ENCODE results near the gene KCNQ1. TPM values are rescaled to one million over a fixed set of nuclear protein-coding genes. Genes with fewer than 3 reads are reported as not detected.

Gene KCNQ1
- total and polyA plus RNA-seq, 2 of the 13 experiments (the other 11 are each of a cell fraction or from before 2014, with no cell fraction given): 0.02 to 0.08 TPM

DNA sequence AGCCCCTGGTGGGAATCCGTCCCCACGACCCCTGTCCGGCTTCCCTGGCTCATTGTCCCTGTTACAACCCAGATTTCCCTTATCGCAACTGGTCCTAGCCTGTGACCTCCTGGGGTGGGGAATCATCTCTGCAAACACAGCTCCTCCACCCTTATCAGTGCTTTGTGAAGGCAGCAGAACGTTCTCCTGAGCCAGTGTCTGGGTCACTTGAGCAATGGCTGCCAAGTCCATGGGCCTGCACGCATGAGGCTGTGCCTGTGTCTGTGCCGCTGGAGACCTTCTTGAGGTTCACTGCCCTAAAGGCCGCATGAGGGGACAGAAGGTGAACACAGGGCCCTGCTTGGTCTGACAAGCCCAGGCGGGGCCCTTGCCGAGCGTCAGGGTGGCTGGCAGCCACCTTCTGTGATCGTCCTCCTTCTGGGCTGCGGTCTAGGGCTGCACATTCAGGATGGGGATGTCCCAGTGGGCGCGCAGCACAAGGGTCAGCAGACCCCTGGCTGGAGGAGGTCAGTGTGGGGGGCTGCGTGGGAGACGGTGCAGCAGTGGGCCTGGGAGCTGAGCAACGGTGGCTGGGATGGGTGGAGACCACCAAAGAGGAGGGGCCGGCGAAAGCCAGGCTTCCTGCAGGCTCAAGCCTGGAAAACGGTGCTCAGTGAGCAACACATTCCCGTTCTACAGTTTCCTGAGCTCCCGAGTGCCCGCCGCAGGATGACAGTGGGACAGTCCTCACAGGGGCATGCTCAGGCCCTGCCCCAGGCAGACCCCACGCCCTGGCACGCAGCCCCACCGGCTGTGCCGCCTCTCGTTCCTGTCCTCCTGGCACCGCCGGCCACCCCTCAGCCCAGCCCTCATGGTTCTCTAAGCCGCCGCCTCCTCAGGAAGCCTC, 366.6 kb downstream of the KCNQ1 start:
- ChIA-PET POLR2A (no interaction called here), CTCF (ENCODE audit: low intra/inter-chr PET ratio, low total read pairs) (no interaction called here)
- Histone ChIP-seq H3K4me2 (ENCODE audit: low read depth, low read length) (no peak overlapping the region), H3K4me3 (replicated peaks in 1 of 3; ENCODE audit: insufficient read depth in 1 of 3, low read depth in 2 of 3, low read length in 3 of 3) (no peak overlapping the region), H3K27ac (ENCODE audit: extremely low read length, insufficient read depth, low read length) (no peak overlapping the region), H3K9me3 (ENCODE audit: low read length) (peaks cover 6% of the 10 kb centered on the region; the same call in 1 of the 2 replicates), H3K4me1 (ENCODE audit: insufficient read depth, low read length) (peaks cover 6% of the 10 kb centered on the region; the same call in 1 of the 2 replicates), H4K20me1 (ENCODE audit: insufficient read depth, low read length) (0 out of 2 replicates have a peak, but pooled peaks cover 5% of the 10 kb centered on the region), H3K79me2 (ENCODE audit: insufficient read depth, low read length) (no peaks in the 10 kb centered on the region), H3K9ac (ENCODE audit: insufficient read depth, low read depth, low read length) (no peak overlapping the region), H3K36me3 (replicated peaks in 1 of 2; ENCODE audit: control insufficient read depth in 1 of 2, insufficient read depth in 2 of 2, low read length in 2 of 2) (no peaks in the 10 kb centered on the region), H3K27me3 (ENCODE audit: control insufficient read depth in 1 of 2, insufficient read depth in 2 of 2, low read length in 2 of 2) (peaks cover 7 to 64% of the 10 kb centered on the region in 2 experiments), H2AFZ (ENCODE audit: low read length) (no peak overlapping the region)
- 58% methylated on average over 20 of the region's 34 CpGs for whole genome bisulfite sequencing (ENCODE audit: low lambda C conversion rate)
- no peak for ATAC-seq
- intact Hi-C loops (cut with micrococcal nuclease; ENCODE audit: unreplicated experiment): no loop called here
- no peak for DNase-seq (ENCODE audit: low spot score)
- in situ Hi-C loops (cut with HindIII; ENCODE audit: extremely low pct_ligation_motif_present, low pct_unique_long_range_greater_than_20kb): no loop called here
- no peak for FAIRE-seq
- no TSS peak for BruUV-seq (replicated peaks)
- no peak for TF ChIP-seq ZBTB1 (CRISPR knock-in tag; IDR thresholded peaks at IDR 0.05; ENCODE audit: borderline replicate concordance)
- TF ChIP-seq ZNF850 (CRISPR knock-in tag; conservative IDR thresholded peaks at IDR 0.05): no peak

DNA sequence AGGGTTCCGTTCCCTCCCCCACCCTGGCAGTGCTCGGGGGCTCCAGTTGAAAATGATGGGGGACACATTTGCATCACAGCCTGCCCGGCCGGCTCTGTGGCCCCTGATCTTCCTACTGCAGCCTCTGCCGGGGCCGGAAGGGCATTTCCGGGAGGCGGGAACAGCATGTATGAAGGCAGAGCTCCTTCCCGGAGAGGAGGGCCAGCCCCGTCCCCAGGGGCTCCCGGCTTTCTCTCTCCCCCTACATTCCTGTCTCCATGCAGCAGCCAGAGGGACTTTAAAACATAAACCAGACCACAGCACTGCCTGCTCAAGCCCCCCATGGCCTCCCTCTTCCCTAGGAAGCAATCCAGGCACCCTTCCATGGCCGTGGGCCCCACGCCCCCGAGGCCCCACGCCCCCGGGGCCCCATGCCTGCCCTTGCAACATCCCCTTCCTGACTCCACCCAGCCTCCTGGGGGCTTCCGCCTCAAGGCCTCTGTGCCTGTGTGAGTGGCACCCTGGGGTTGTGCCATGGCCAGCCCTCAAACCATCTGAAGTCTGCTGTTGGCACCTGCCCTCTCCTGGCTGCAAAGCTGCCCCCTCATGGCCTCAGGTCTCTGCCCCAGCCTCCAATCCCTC, 367.7 kb downstream of the KCNQ1 start:
- ATAC-seq: no peak

More for the DNA sequence above, 367.7 kb downstream of the KCNQ1 start:
- Histone ChIP-seq H2AFZ (ENCODE audit: low read length) (no peak overlapping the region), H3K27me3 (ENCODE audit: control insufficient read depth in 1 of 2, insufficient read depth in 2 of 2, low read length in 2 of 2) (peaks cover 6 to 61% of the 10 kb centered on the region in 2 experiments), H3K79me2 (ENCODE audit: insufficient read depth, low read length) (no peaks in the 10 kb centered on the region), H4K20me1 (ENCODE audit: insufficient read depth, low read length) (0 out of 2 replicates have a peak, but pooled peaks cover 5% of the 10 kb centered on the region), H3K4me1 (ENCODE audit: insufficient read depth, low read length) (no peaks in the 10 kb centered on the region), H3K4me2 (ENCODE audit: low read depth, low read length) (no peak overlapping the region), H3K27ac (ENCODE audit: extremely low read length, insufficient read depth, low read length) (no peak overlapping the region), H3K9ac (ENCODE audit: insufficient read depth, low read depth, low read length) (no peak overlapping the region), H3K4me3 (replicated peaks in 1 of 3; ENCODE audit: insufficient read depth in 1 of 3, low read depth in 2 of 3, low read length in 3 of 3) (no peak overlapping the region), H3K9me3 (ENCODE audit: low read length) (peaks cover 6% of the 10 kb centered on the region; the same call in 1 of the 2 replicates), H3K36me3 (replicated peaks in 1 of 2; ENCODE audit: control insufficient read depth in 1 of 2, insufficient read depth in 2 of 2, low read length in 2 of 2) (no peaks in the 10 kb centered on the region)
- CTCF ChIA-PET (ENCODE audit: low intra/inter-chr PET ratio, low total read pairs): no interaction called here
- POLR2A ChIA-PET: no interaction called here
- no TSS peak for BruUV-seq (replicated peaks)
- FAIRE-seq: no peak
- TF ChIP-seq HNF4A (CRISPR knock-in tag; IDR thresholded peaks at IDR 0.05) (no peak), GABPB1 (CRISPR knock-in tag; IDR thresholded peaks at IDR 0.05) (0 out of 2 replicates have a peak, but pooled peaks have one; percentile 11)
- WGBS (ENCODE audit: low lambda C conversion rate): 27% methylated on average over 15 of the region's 17 CpGs
- in situ Hi-C loops (cut with HindIII; ENCODE audit: extremely low pct_ligation_motif_present, low pct_unique_long_range_greater_than_20kb): no loop called here
- DNase-seq (ENCODE audit: low spot score): no peak
- intact Hi-C loops (cut with micrococcal nuclease; ENCODE audit: unreplicated experiment): no loop called here

Measured in HepG2 (cell line).